AG04449 (cell line): ENCODE measurements around the gene CXCL17.
"Not testable (repeated sequence)": the region's sequence is repeated elsewhere in the genome, so short reads cannot be mapped to it uniquely, and the experiment has no call there.

Experiments
- CTCF ChIA-PET: fragments of 350-600 bp; formaldehyde crosslinking; extraction: SDS; loops from one replicate; lab custom pipeline; 2021; ENCODE audit warnings: antibody characterized with exemption; lab: Yijun Ruan, JAX
- POLR2A ChIA-PET: fragments of 400-600, 350-600 bp; formaldehyde crosslinking; extraction: SDS; loops from one replicate; lab custom pipeline; 2020; ENCODE audit warnings: antibody characterized with exemption, inconsistent platforms; lab: Yijun Ruan, JAX
- DNase-seq: peaks from one replicate; pipeline ENCODE4 v3.0.0-alpha.2; 2010; ENCODE audit warnings: low read depth, low spot score
- H3K4me3 ChIP-seq: 2 replicates; pipeline ENCODE4 v1.5.1; 2011; ENCODE audit warnings: low read depth, mild to moderate bottlenecking, control low read depth, low read length
- CTCF ChIP-seq: IDR thresholded peaks from one replicate; pipeline ENCODE4 v1.5.1; 2011; ENCODE audit warnings: mild to moderate bottlenecking, moderate library complexity, low read length, control low read depth, inconsistent platforms; ENCODE audit not compliant: insufficient read depth; ENCODE audit errors: missing control alignments

CXCL17 gene

GRCh38 chr19:42467183-42467760, 24.5 kb upstream of the CXCL17 start:
- TF ChIP-seq CTCF, result no peak
- H3K4me3 ChIP-seq, result no peak overlapping the region
- DNase-seq, result no peak
- ChIA-PET CTCF (interaction anchor here (0.6 to 2.3 kb wide), 11 partner anchors 8 to 217 kb away, joined by 3 to 22 read pairs (median 4); partner anchors contain the start of gene CEACAM1), POLR2A (no interaction called here)

- H3K4me3 ChIP-seq, result no peak overlapping the region
- POLR2A ChIA-PET, result interaction anchor here (0.5 kb wide), 1 partner anchor 11 kb away, joined by 3 read pairs; no protein-coding TSS in a partner anchor
- CTCF ChIA-PET, result interaction anchor here (1.1 to 2.3 kb wide), 9 partner anchors 8 to 217 kb away, joined by 3 to 22 read pairs (median 4); partner anchors contain the start of gene CEACAM1
- no peak for DNase-seq
- TF ChIP-seq CTCF, result no peak
These were observed 23.9 kb upstream of the CXCL17 start for GRCh38 chr19:42466521-42467182.

GRCh38 chr19:42465827-42466280, 23.1 kb upstream of the CXCL17 start:
- DNase-seq, result no peak
- no peak for TF ChIP-seq CTCF
- CTCF ChIA-PET, result interaction anchor here (1.1 to 2.3 kb wide), 8 partner anchors 9 to 96 kb away, joined by 3 to 22 read pairs (median 4); partner anchors contain the start of gene CEACAM1
- H3K4me3 ChIP-seq, result no peak overlapping the region
- POLR2A ChIA-PET, result no interaction called here

- DNase-seq, result no peak
- no peak for TF ChIP-seq CTCF
- no peak overlapping the region for H3K4me3 ChIP-seq
- POLR2A ChIA-PET, result no interaction called here
- CTCF ChIA-PET, result interaction anchor here (0.9 to 2.0 kb wide), 4 partner anchors 10 to 23 kb away, joined by 3 to 9 read pairs (median 4); no protein-coding TSS in a partner anchor
These were observed 19.1 kb upstream of the CXCL17 start for GRCh38 chr19:42461700-42462324.

- POLR2A ChIA-PET, H3K4me3 ChIP-seq, DNase-seq: not testable (repeated sequence)
- CTCF ChIA-PET, result interaction anchor here (1.1 to 2.0 kb wide), 3 partner anchors 11 to 23 kb away, joined by 4 to 9 read pairs (median 5); no protein-coding TSS in a partner anchor
These were observed 18.5 kb upstream of the CXCL17 start for GRCh38 chr19:42461231-42461630.

- no peak overlapping the region for H3K4me3 ChIP-seq
- DNase-seq, result no peak
- POLR2A ChIA-PET, result no interaction called here
- CTCF ChIA-PET, result interaction anchor here (0.9 to 1.7 kb wide), 5 partner anchors 9 to 69 kb away, joined by 3 to 8 read pairs (median 4); no protein-coding TSS in a partner anchor
- no peak for TF ChIP-seq CTCF
These were observed 17.2 kb upstream of the CXCL17 start for GRCh38 chr19:42459926-42460325.
